GM19240 (cell line): ENCODE results near the gene ACOT8.

Experiments
- DNase-seq: peaks from one replicate; pipeline ENCODE4 v3.0.0; 2011; ENCODE audit warnings: low spot score; ENCODE audit not compliant: insufficient read length

ACOT8 gene

GRCh38 chr20:45796337-45797065 is 60.7 kb downstream of the ACOT8 start:
- no peak for DNase-seq

- DNase-seq = no peak
Measured at GRCh38 chr20:45792317-45793118, 64.7 kb downstream of the ACOT8 start.
